Right lobe of liver (tissue), 6 donors: Measurements from ENCODE around the gene RIC8A. TPM values are rescaled to one million over a fixed set of nuclear protein-coding genes. Genes with fewer than 3 reads are reported as not detected.
A peak's percentile ranks its signal among the peaks of the same experiment; 100 is the strongest.

ENCODE experiments used
- ATAC-seq, 4 donors: fragments of 200-7000 bp; cut with Tn5 transposase; one replicate each; pipeline ENCODE4 v1.9.1; 2020; ENCODE audit warnings: mild to moderate bottlenecking in 4 of 4, moderate library complexity in 4 of 4
- DNase-seq, 3 donors: peaks; one replicate each; pipeline ENCODE4 v3.0.0-alpha.2; 2020
- H3K27ac ChIP-seq, 3 donors: fragments of 200-600 bp; one replicate each; pipeline ENCODE4 v1.8.0; 2022
- H3K27me3 ChIP-seq, 2 donors: fragments of 200-600 bp; one replicate each; pipeline ENCODE4 v1.8.0; 2022
- H3K36me3 ChIP-seq, 4 donors: fragments of 200-600 bp; sonication (generic) in 1 of 4; one replicate each; pipeline versions ENCODE4 v1.5.1 to v1.8.0; 2017 to 2022; ENCODE audit warnings: control low read depth in 1 of 4
- H3K4me1 ChIP-seq, 4 donors: fragments of 200-600 bp; sonication (generic) in 1 of 4; one replicate each; pipeline versions ENCODE4 v1.5.1 to v1.8.0; 2017 to 2022; ENCODE audit warnings: control low read depth in 1 of 4
- H3K4me3 ChIP-seq, 3 donors: fragments of 200-600 bp; one replicate each; pipeline ENCODE4 v1.8.0; 2022
- H3K9me3 ChIP-seq, 4 donors: fragments of 200-600 bp; sonication (generic) in 1 of 4; one replicate each; pipeline versions ENCODE4 v1.5.1 to v1.8.0; 2017 to 2022; ENCODE audit warnings: control low read depth in 1 of 4
- POLR2A ChIP-seq: fragments of 450-650 bp; IDR thresholded peaks from one replicate; pipeline ENCODE4 v1.6.1; 2017; ENCODE audit warnings: antibody characterized with exemption, mild to moderate bottlenecking
- WGBS: methylation state at CpG from one replicate; pipeline ENCODE4 v1.1.6; 2018; ENCODE audit warnings: low coverage, low lambda C conversion rate; ENCODE audit not compliant: insufficient coverage; ENCODE audit errors: missing lambda C conversion rate; 5-methylcytosine and 5-hydroxymethylcytosine counted together
- intact Hi-C, 2 donors: fragments of 100-400 bp; cut with DNase I; formaldehyde crosslinking; loops; one replicate each; pipeline versions ENCODE4 v1.11.2 to v1.14.1; 2022
- total RNA-seq, 6 experiments: library from RNA; depleted of rRNA in 2 of 6; stranded (reverse); fragments of >200 nt in 2 of 6; fragmentation: NEBNext Ultra II Directional in 3 of 6; extraction: Animal tissue kit (Norgen Biotek cat#: 25700) in 3 of 6; gene quantifications; one replicate each; pipeline versions ENCODE4 v1.1.0 to v1.2.4, GENCODE V29; 2016 to 2023
- TF ChIP-seq, protein P1 (sequence below), 4 donors: fragments of 200-600 bp in 3 of 4; fragments of 450-650 bp in 1 of 4; IDR thresholded peaks; one replicate each; pipeline versions ENCODE4 v1.5.1 to v1.8.0; 2016 to 2022; ENCODE audit warnings: antibody characterized with exemption in 4 of 4, mild to moderate bottlenecking in 2 of 4
- donor health status: DM: no; HTN: yes; CAD: no.
- donor health status: DM: no; HTN: no; CAD: no.
- donor health status: DM: no; HTN: no; CAD: no.
- donor health status: DM: no; HTN: yes; CAD: no.
- donor health status: DM: no; HTN: yes; CAD: no.

RIC8A gene
- total RNA-seq, 6 experiments from 2014 or later, result 29.7 to 54.0 (median 32.4) TPM

DNA sequence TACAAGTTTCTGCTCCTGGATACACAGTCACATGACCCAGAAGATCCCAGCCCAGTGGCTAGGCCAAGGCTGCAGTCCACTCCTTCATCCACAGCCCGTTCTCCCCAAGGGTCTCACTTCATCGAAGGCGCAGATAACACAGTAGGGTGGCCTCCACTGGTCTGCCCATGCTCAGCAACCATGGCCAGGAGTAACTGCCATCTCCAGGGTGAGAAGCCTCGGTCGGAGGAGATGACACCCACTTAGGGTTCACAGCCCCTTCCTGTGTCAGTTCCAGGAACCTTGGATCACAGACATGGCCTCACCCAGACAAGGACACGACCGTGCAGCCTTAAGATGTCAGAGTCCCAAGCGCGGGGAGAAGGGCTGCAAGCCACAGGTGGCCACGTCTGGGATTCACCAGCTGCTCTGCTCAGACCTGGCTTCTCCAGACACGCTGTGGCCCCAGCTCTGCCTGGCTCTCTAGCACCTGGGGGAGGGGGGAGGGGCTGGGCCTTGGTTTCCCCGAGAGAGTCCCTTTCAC is 2.9 kb upstream of the RIC8A start:
- DNase-seq, result peak in 1 of 3 donors; percentile 45
- Histone ChIP-seq H3K27me3 (no peaks in the 10 kb centered on the region), H3K36me3 (peaks cover 0 to 17% (median 4%) of the 10 kb centered on the region in 4 donors), H3K4me3 (no peak overlapping the region), H3K9me3 (no peaks in the 10 kb centered on the region), H3K27ac (no peak overlapping the region), H3K4me1 (peaks cover 0 to 20% (median 10%) of the 10 kb centered on the region in 4 donors)
- TF ChIP-seq, protein P1, sequence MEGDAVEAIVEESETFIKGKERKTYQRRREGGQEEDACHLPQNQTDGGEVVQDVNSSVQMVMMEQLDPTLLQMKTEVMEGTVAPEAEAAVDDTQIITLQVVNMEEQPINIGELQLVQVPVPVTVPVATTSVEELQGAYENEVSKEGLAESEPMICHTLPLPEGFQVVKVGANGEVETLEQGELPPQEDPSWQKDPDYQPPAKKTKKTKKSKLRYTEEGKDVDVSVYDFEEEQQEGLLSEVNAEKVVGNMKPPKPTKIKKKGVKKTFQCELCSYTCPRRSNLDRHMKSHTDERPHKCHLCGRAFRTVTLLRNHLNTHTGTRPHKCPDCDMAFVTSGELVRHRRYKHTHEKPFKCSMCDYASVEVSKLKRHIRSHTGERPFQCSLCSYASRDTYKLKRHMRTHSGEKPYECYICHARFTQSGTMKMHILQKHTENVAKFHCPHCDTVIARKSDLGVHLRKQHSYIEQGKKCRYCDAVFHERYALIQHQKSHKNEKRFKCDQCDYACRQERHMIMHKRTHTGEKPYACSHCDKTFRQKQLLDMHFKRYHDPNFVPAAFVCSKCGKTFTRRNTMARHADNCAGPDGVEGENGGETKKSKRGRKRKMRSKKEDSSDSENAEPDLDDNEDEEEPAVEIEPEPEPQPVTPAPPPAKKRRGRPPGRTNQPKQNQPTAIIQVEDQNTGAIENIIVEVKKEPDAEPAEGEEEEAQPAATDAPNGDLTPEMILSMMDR (IDR thresholded peaks at IDR 0.05), result no peak
- no peak for TF ChIP-seq POLR2A
- intact Hi-C loops, result loop anchor here in 1 of 2 donors (5.0 kb wide), 1 partner anchor 43 kb away; no protein-coding TSS in a partner anchor
- no peak for ATAC-seq
- WGBS, result 76% methylated on average over 5 of the region's 12 CpGs

DNA sequence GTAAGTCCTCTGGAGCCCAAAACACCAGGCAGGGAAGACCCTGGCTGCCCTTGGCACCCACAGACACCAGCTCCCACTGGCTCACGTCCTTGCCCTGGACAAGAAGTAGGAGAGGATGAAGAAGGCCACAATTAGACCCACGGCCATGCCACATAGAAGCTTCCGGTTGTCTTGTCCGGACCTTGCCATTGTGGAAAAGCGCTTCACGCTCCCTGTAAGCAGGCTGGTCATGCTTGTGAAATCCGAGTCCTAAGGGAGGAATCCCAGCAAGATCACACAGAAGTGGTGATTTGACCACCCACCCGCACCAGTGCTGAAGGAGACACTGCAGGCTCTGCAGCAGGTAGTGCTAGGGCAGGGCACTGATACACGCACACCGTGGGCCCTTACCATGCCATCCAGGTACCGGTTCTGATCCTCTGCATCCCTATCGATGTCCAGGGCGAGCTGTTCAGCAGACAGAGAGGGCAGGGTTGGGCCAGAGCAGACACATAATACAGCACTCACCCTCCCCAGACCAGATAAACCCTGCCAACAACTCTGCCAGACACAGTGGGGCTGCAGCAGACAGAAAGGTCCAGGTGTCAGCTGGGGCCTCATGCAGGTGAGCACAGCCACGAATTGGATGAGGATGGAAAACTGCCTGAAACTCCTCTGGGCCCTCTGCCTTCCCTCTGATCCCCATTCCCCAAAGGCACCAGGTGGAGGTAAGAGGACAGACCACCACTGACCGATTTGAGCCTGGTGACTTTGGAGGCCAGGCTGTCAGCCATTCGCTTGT is 2.1 kb upstream of the RIC8A start:
- Histone ChIP-seq H3K27me3 (no peaks in the 10 kb centered on the region), H3K4me3 (peak overlapping the region in 2 of 3 donors; percentile 95 to 99), H3K4me1 (peaks cover 0 to 25% (median 13%) of the 10 kb centered on the region in 4 donors), H3K27ac (no peak overlapping the region), H3K36me3 (peaks cover 0 to 25% (median 4%) of the 10 kb centered on the region in 4 donors), H3K9me3 (no peaks in the 10 kb centered on the region)
- TF ChIP-seq, protein P1 (IDR thresholded peaks at IDR 0.05), result no peak
- TF ChIP-seq POLR2A, result no peak
- whole genome bisulfite sequencing, result 84% methylated on average over 4 of the region's 16 CpGs
- ATAC-seq (no peak), DNase-seq (peak in 1 of 3 donors; percentile 30)
- intact Hi-C loops, result no loop called here

DNA sequence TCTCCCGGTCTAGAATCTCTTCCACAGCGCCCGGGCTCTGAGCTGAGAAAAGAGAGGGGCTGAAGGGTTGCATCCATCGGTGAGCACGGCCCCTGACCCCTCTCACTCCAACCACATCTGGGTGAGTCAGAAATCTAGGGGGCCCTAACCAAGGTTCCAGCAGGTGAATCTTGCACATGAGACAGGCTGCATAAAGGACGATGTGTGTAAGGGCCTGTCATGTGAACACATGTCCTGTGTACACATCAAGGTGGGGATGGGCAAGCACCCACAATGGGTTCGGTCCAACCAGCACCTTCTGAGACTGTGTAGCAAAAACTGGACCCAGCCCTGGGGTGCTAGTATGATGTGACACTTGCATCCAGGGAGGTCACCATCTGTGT is 1.5 kb upstream of the RIC8A start:
- Histone ChIP-seq H3K4me1 (peaks cover 0 to 25% (median 13%) of the 10 kb centered on the region in 4 donors), H3K27me3 (no peaks in the 10 kb centered on the region), H3K9me3 (no peaks in the 10 kb centered on the region), H3K4me3 (peak overlapping the region; percentile 90 to 99 (median 95)), H3K36me3 (peaks cover 0 to 31% (median 4%) of the 10 kb centered on the region in 4 donors), H3K27ac (no peak overlapping the region)
- peak in 1 of 3 donors; percentile 45 for DNase-seq
- ATAC-seq, result no peak
- TF ChIP-seq, protein P1 (IDR thresholded peaks at IDR 0.05), result no peak
- no peak for TF ChIP-seq POLR2A
- intact Hi-C loops, result no loop called here
- WGBS, result 48% methylated on average over 4 of the region's 7 CpGs

DNA sequence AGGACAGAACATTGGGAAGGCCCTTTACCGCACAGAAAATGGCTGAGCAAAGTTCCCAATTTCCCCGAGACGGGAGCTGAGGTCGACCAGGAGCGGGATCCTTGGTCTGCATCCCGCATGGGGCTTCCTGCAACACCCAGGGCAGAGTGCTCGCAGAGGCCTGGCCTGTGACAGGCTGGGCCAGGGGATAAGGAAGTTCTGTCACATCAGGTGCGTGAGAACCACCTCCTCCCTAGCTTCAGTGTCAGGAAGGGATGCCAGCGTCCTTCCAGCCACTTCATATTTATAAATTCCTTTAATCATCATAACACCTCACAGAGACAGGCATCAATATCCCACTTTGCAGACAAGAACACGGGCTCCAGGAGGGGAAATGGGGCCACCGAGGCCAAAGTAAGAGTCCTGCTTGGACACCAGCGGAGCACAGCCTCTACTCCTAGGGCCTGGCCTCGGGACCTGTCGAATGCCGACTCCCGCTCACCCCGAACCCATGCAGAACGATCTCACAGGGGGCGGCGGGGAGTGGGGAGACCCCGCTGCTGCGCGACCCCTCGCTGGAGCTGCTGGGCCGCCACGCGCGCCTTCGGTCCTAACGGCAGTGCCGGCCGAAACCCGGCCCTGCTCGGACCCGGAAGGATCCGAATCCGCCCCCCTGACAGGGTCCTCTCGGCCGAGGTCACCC is 841 bp upstream of the RIC8A start:
- WGBS, result 1% methylated on average over 11 of the region's 39 CpGs
- intact Hi-C loops, result no loop called here
- H3K36me3 ChIP-seq, result peaks cover 0 to 37% (median 7%) of the 10 kb centered on the region in 4 donors
- no peaks in the 10 kb centered on the region for H3K9me3 ChIP-seq
- ATAC-seq, result no peak
- TF ChIP-seq POLR2A, result no peak
- peak overlapping the region; percentile 94 to 99 (median 98) for H3K27ac ChIP-seq
- H3K4me3 ChIP-seq, result peak overlapping the region; percentile 90 to 99 (median 95)
- DNase-seq, result peak in 2 of 3 donors; percentile 51 to 66
- peaks cover 0 to 25% (median 13%) of the 10 kb centered on the region in 4 donors for H3K4me1 ChIP-seq
- no peaks in the 10 kb centered on the region for H3K27me3 ChIP-seq
